HG02870 (cell line): Measurements from ENCODE around the gene PAQR5.
"Not testable (repeated sequence)": the region's sequence is repeated elsewhere in the genome, so short reads cannot be mapped to it uniquely, and the experiment has no call there.

Source experiments
- ATAC-seq: cut with Tn5 transposase; IDR thresholded peaks from one replicate; pipeline ENCODE4 v1.9.1; 2021; ENCODE audit warnings: mild to moderate bottlenecking, moderate library complexity; ENCODE audit not compliant: unreplicated experiment

Gene PAQR5

GRCh38 chr15:69298697-69299441 is at the start of gene PAQR5:
Gene PAQR5, plus strand, starts transcription at chr15:69298912. Its CDS starts 61,169 bp downstream, at chr15:69360081.
- no peak for ATAC-seq

- no peak for ATAC-seq
Measured at GRCh38 chr15:69253156-69253555, 45.6 kb upstream of the PAQR5 start.

- ATAC-seq, result no peak
Measured at GRCh38 chr15:69265347-69265955, 33.3 kb upstream of the PAQR5 start.

GRCh38 chr15:69271217-69271616 is 27.5 kb upstream of the PAQR5 start:
- no peak for ATAC-seq

GRCh38 chr15:69272139-69272538 is 26.6 kb upstream of the PAQR5 start:
- no peak for ATAC-seq

GRCh38 chr15:69272891-69273290 is 25.8 kb upstream of the PAQR5 start:
- ATAC-seq, result no peak

- no peak for ATAC-seq
Measured at GRCh38 chr15:69275074-69275670, 23.5 kb upstream of the PAQR5 start.

- ATAC-seq, result no peak
Measured at GRCh38 chr15:69275933-69276560, 22.7 kb upstream of the PAQR5 start.

- ATAC-seq, result no peak
Measured at GRCh38 chr15:69277316-69277715, 21.4 kb upstream of the PAQR5 start.

GRCh38 chr15:69279636-69280035 is 19.1 kb upstream of the PAQR5 start:
- no peak for ATAC-seq

GRCh38 chr15:69280783-69281182 is 17.9 kb upstream of the PAQR5 start:
- ATAC-seq, result no peak

GRCh38 chr15:69282104-69282743 is 16.5 kb upstream of the PAQR5 start:
- ATAC-seq, result no peak

GRCh38 chr15:69285834-69286233 is 12.9 kb upstream of the PAQR5 start:
- no peak for ATAC-seq

- ATAC-seq, result no peak
Measured at GRCh38 chr15:69288011-69288410, 10.7 kb upstream of the PAQR5 start.

- ATAC-seq, result no peak
Measured at GRCh38 chr15:69288531-69289341, 10.0 kb upstream of the PAQR5 start.

GRCh38 chr15:69289342-69290146 is 9.2 kb upstream of the PAQR5 start:
- ATAC-seq, result no peak

- ATAC-seq, result no peak
Measured at GRCh38 chr15:69290346-69291164, 8.2 kb upstream of the PAQR5 start.

GRCh38 chr15:69291651-69292050 is 7.1 kb upstream of the PAQR5 start:
- not testable (repeated sequence) for ATAC-seq
